ENCODE results near the gene KCNJ3.

DNA sequence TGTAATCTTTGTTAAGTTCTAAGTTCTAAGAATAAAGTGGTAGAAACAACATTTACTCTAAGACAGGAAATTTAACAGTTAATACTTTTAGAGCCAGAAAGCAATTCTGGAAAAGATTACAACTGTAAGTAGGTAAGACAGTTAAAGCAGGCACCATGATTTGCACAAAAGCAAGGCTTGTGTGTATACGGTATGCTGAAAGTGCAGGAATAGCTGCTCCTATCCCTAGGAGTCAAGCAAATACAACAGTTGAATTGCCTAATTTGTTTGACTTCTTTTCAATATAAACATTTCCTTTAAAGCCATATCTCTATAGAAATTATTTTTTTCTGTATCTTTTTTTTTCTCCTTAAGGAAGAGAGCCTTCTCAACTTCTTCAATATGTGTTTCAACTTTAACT is 116.4 kb downstream of the KCNJ3 start:
- TF ChIP-seq HMGXB4 (CRISPR knock-in tag; IDR thresholded peaks at IDR 0.05; ENCODE audit: borderline replicate concordance), result no peak
- no peak for TF ChIP-seq CTCF (IDR thresholded peaks at IDR 0.05)
